GM23338 (cell line): ENCODE data around the gene PTCD2.

Experiments
- CREB1 ChIP-seq: fragments of 250-450 bp; sonication (Bioruptor Pico); IDR thresholded peaks from 2 replicates; pipeline ENCODE4 v1.5.0; 2020; ENCODE audit warnings: low read depth, mild to moderate bottlenecking, moderate library complexity
- CTCF ChIP-seq, 2 experiments: fragments of 200-600 bp in 1 of 2; sonication (generic) in 1 of 2; conservative IDR thresholded peaks; 2 replicates each; pipeline versions ENCODE4 v1.5.1 to v1.6.1; 2016 to 2017; ENCODE audit warnings: antibody characterized with exemption in 2 of 2, low read depth in 2 of 2, mild to moderate bottlenecking in 2 of 2, moderate library complexity in 1 of 2
- EZH2 ChIP-seq: fragments of 200-600 bp; sonication (generic); IDR thresholded peaks from one replicate; pipeline ENCODE4 v1.8.0; 2017; ENCODE audit warnings: antibody characterized with exemption, mild to moderate bottlenecking, low read depth; ENCODE audit not compliant: unreplicated experiment
- POLR2AphosphoS5 ChIP-seq: IDR thresholded peaks from 2 replicates; pipeline ENCODE4 v1.6.1; 2016; ENCODE audit warnings: antibody characterized with exemption, low read depth
- REST ChIP-seq: IDR thresholded peaks from one replicate; pipeline ENCODE4 v1.6.1; 2018; ENCODE audit warnings: antibody characterized with exemption; ENCODE audit not compliant: unreplicated experiment
- ZNF114 ChIP-seq: fragments of 250-450 bp; sonication (Bioruptor Pico); IDR thresholded peaks from 2 replicates; pipeline ENCODE4 v1.5.0; 2020; ENCODE audit warnings: mild to moderate bottlenecking, moderate library complexity

- TF ChIP-seq REST (no peak), CTCF (conservative IDR thresholded peaks at IDR 0.05; ENCODE audit: low read depth in 2 of 2) (no peak), POLR2AphosphoS5 (no peak), EZH2 (no peak), ZNF114 (CRISPR knock-in tag) (no peak), CREB1 (CRISPR knock-in tag) (no peak)
Measured at GRCh38 chr5:72301557-72301956, 18.6 kb upstream of the PTCD2 start.
